Renal pelvis (tissue), 4 donors: ENCODE data around the gene RNF121. TPM values are rescaled to one million over a fixed set of nuclear protein-coding genes. Genes with fewer than 3 reads are reported as not detected.

Source experiments
- DNase-seq: peaks from one replicate; pipeline ENCODE4 v3.0.0-alpha.2; 2013
- polyA plus RNA-seq, 3 donors: library from polyadenylated mRNA; unstranded; fragments of 120-200 nt; gene quantifications; one replicate each; pipeline ENCODE4 v1.2.1, GENCODE V29; 2013; ENCODE audit not compliant: insufficient read length in 3 of 3

RNF121 gene
- polyA plus RNA-seq, 3 donors = 40.2 to 47.9 (median 41.8) TPM

- DNase-seq = no peak
Measured at GRCh38 chr11:72002841-72003775, 74.3 kb downstream of the RNF121 start.

GRCh38 chr11:72003776-72004171 is 74.9 kb downstream of the RNF121 start:
- no peak for DNase-seq

GRCh38 chr11:72004515-72005346 is 75.9 kb downstream of the RNF121 start:
- DNase-seq = no peak

DNA sequence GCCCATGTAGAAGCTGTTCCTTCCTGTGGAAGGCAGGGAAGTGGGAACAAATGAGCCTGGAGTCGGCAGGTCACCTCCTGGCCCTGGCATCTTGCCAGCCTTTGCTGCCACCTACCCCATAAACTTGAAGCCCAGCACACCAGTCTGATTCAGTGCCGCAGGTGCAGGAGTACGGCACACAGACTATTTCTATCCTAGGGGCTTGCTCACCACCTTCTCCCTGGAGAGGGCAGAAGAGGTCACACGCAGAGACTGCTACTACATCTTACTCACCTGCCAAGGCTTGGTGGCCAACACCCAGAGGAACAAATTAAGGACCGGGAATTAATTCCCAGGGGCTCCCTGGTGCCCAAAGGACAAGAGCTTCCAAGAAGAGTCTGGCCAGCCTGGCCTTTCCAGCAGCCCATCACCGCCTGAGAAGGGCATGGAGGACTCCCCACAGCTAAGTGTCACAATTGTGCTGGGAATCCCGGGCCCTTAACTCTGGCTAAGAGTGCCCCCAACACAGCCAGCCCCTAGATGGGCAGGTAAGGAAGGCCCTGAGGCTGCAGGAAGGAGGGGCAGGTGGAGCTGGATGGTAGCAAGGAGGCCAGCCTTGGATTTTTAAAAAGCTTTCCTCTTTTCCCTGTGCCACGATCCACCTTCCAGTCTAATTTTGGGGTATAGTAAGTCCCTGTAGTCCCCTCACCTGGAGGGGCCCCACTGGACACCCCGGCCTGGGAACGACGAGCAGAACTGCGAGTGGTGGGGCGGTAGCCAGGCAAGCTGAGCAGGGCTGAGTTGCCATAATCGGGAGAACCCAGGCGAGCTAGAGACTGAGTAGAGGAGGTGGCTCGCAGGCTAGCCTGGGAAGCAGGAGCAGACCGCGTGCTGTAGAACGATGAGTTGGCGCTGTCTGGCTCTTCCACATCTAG is 76.8 kb downstream of the RNF121 start:
- DNase-seq = no peak

- DNase-seq = no peak
Measured at GRCh38 chr11:72006309-72007088, 77.7 kb downstream of the RNF121 start.

GRCh38 chr11:72007089-72007476 is 78.2 kb downstream of the RNF121 start:
- no peak for DNase-seq

- DNase-seq = no peak
Measured at GRCh38 chr11:72007587-72007986, 78.7 kb downstream of the RNF121 start.

DNA sequence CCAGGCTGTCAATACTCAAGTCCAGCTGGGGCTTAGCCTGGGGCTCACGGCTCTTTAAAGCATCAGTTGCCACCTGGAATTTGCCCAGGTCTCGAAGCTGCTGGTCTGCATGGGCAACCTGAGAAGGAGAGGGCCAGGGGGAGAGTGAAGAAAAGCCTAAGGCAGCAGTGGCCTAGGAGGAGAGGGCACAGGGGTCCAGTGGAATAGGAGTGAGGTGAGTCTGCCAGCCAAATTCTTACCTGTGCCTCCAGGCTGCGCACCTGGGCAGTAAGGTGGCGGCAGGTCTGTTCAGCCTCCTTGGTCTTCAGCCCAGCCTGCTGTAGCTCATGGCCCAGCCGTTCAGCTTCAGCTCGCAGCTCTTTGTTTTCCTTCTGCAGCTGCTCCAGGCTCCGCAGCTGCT is 79.9 kb downstream of the RNF121 start:
- DNase-seq = no peak

- no peak for DNase-seq
Measured at GRCh38 chr11:72009156-72009555, 80.3 kb downstream of the RNF121 start.

DNA sequence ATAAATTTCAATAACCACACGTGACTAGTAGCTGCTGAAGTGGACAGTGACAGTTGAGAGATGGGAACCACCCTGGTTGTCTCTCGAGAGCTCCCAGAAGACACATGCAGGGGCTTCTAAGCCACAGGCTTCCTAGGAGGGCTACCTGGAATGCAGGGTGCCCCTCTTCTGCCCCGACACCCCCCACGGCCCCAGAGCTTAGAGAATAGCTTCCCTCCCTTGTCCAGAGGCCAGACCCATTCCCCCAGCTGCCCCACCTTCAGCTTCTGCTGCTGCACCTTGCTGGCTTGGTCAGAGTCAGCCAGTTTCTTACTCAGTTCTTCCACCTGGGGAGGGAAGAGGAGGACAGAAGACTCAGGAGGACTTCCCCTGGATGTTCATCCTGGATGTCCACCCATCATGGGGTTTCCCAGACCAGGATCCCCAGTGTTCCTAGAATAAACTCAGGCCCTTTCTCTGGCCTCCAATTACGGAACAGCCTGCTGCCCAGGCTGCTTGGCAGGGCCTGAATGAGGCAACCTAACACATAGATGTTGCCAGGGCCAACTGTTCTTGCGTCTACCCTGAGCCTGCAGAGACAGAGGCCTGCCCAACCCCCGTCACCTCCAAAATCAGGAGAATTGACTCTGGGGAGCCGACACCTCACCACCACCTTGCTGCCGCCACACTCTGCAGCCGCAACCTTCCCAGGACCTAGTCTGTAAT is 81.8 kb downstream of the RNF121 start:
- DNase-seq = no peak

- no peak for DNase-seq
Measured at GRCh38 chr11:72012091-72012630, 83.3 kb downstream of the RNF121 start.

GRCh38 chr11:72012897-72013721 is 84.3 kb downstream of the RNF121 start:
- no peak for DNase-seq

DNA sequence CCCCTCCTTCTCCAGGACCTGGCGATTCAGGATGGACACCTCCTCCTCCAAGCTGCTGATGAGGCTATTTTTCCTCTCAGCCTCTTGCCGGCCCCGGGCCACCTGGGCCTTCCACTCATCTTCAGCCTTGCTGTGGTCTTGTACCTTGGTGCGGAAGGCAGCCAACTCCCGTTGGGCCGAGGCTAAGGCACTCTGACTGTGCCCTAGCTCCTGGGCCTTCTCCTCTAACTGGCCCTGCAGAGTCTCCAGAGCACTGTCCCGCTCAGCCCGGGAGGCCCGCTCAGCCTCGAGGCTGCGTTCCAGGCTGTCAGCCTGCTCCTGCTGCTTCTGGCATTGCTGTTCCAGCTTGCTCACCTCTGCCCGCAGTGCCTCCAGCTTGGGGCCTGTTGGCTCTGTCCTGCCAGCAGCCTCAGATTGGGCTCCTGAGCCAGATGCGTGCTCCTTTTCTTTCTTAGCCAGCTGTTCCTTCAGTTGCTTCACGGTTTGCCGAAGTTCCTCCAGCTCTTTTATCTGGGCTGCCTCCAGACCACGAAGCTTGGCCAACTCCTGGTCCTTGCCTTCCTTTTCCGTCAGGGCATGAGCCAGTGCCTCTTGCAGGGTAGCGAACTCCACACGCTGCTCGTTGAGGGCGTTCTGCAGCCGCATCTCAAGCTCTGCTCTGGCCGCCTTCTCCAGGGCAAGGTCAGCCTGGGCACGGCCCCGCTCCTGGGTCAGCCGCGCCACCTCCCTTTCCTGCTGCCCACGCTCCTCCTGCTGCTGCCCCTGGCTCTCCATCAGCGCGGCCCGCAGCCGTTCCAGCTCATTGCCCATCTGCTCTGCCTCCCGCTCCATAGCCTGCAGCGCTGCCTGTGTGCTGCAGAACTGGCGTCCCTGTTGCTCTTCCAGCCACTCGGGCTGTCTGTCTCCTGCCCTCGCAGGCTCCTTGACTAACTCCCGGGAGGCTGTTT is 85.2 kb downstream of the RNF121 start:
- no peak for DNase-seq

DNA sequence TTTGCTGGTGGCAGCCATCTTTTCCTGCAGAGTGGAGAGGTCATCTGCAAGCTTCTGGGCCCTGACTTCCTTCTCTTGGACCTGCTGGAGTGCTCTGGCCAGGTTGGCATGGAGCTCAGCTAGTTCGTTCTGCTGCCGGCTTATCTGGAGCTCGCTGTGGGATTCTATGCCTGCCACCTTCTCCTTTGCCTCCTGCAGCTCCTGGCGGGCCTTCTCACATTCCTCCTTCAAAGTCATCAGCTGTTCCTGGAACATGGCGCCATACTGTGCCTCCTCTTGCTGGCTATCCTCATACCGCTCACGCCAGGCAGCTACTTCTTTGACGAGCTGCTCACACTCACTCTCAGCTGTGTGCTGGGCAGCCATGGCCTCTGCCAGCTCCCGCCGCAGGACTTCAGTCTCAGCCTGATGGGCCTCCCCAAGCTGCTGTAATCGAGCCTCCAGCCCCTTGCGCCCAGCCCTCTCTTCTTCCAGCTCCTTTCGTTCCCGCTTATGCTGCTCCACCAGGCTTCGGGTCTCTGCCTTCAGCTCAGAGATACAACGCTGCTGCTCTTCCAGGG is 86.0 kb downstream of the RNF121 start:
- no peak for DNase-seq

GRCh38 chr11:72015511-72016061 is 86.7 kb downstream of the RNF121 start:
- DNase-seq = no peak

DNA sequence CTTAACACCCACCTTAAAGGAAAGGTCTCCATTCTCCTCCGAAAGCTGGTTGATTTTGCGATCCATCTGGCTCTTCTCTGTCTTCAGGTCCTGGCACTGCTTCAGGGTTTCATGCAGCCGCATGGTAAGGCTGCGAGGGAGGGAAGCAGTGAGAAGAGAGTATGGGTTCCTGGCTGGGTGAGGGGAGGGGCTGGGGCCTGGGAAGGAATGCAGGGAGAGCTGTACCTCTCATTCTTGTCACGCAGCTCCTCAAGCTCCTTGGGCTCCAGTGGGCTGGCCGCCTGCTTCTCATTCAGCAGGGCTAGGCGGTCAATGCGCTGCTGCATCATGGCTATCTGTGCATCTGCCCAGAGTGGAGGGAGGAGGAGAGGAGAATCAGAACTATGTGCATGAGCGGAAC is 89.3 kb downstream of the RNF121 start:
- no peak for DNase-seq

DNA sequence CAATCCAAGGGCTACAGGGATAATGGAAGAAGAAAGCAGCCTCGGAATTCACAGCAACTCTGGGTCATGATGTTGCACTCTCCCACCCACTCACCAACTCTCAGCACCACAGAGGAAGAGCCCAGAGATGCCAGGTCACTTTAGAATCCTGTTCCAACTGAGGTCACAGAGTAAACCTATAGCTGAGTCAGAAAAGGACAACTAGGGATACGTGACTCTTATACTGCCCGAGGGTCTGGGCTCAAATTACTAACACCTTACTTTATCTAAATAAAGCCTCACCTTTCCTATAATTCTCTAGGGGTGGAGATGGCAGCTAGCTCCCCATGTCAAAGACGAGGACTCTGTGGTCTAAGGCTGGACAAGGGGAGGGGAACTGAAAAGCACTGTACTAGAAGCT is 94.5 kb downstream of the RNF121 start:
- DNase-seq = no peak
